Hepatocyte (in vitro differentiated cells): ENCODE measurements around the gene SEC24D. TPM values are rescaled to one million over a fixed set of nuclear protein-coding genes. Genes with fewer than 3 reads are reported as not detected.

Source experiments
- DNase-seq: peaks from one replicate; pipeline ENCODE4 v3.0.0-alpha.2; 2016; ENCODE audit warnings: low spot score
- H2AFZ ChIP-seq: fragments of 200-600 bp; sonication (generic); 2 replicates; pipeline ENCODE4 v1.6.0; 2016; ENCODE audit warnings: antibody characterized with exemption, mild to moderate bottlenecking
- H3K27ac ChIP-seq: fragments of 200-600 bp; sonication (generic); 2 replicates; pipeline ENCODE4 v1.5.1; 2016; ENCODE audit warnings: mild to moderate bottlenecking
- H3K27me3 ChIP-seq: fragments of 200-600 bp; sonication (generic); 2 replicates; pipeline ENCODE4 v1.6.1; 2016
- H3K36me3 ChIP-seq: fragments of 200-600 bp; sonication (generic); replicated peaks from 2 replicates; pipeline ENCODE4 v1.5.1; 2016; ENCODE audit warnings: low read depth; ENCODE audit not compliant: insufficient read depth
- H3K4me1 ChIP-seq: fragments of 200-600 bp; sonication (generic); 2 replicates; pipeline ENCODE4 v1.5.1; 2016; ENCODE audit warnings: mild to moderate bottlenecking, moderate library complexity; ENCODE audit not compliant: insufficient read depth
- H3K4me2 ChIP-seq: fragments of 200-600 bp; sonication (generic); 2 replicates; pipeline ENCODE4 v1.6.0; 2016
- H3K4me3 ChIP-seq: fragments of 200-600 bp; sonication (generic); 2 replicates; pipeline ENCODE4 v1.5.1; 2016; ENCODE audit warnings: mild to moderate bottlenecking
- H3K79me2 ChIP-seq: fragments of 200-600 bp; sonication (generic); 2 replicates; pipeline ENCODE4 v1.6.0; 2017; ENCODE audit warnings: mild to moderate bottlenecking
- H3K9me2 ChIP-seq: fragments of 200-600 bp; sonication (generic); replicated peaks from 2 replicates; pipeline ENCODE4 v1.6.0; 2017; ENCODE audit warnings: mild to moderate bottlenecking; ENCODE audit not compliant: insufficient read depth
- H3K9me3 ChIP-seq: fragments of 200-600 bp; sonication (generic); 2 replicates; pipeline ENCODE4 v1.5.1; 2016; ENCODE audit warnings: low read depth, mild to moderate bottlenecking
- H4K20me1 ChIP-seq: fragments of 200-600 bp; sonication (generic); 2 replicates; pipeline ENCODE4 v1.6.0; 2016; ENCODE audit warnings: mild to moderate bottlenecking; ENCODE audit not compliant: insufficient read depth, poor library complexity, severe bottlenecking
- CTCF ChIP-seq: fragments of 200-600 bp; sonication (generic); IDR thresholded peaks from 2 replicates; pipeline ENCODE4 v1.5.1; 2016; ENCODE audit warnings: antibody characterized with exemption, mild to moderate bottlenecking; ENCODE audit not compliant: poor library complexity
- EZH2 ChIP-seq: fragments of 200-600 bp; sonication (generic); IDR thresholded peaks from 2 replicates; pipeline ENCODE4 v1.6.1; 2016; ENCODE audit warnings: antibody characterized with exemption, mild to moderate bottlenecking, borderline replicate concordance
- EZH2phosphoT487 ChIP-seq: fragments of 200-600 bp; sonication (generic); IDR thresholded peaks from one replicate; pipeline ENCODE4 v1.6.1; 2018; ENCODE audit warnings: antibody characterized with exemption, mild to moderate bottlenecking, low read depth, moderate library complexity; ENCODE audit not compliant: unreplicated experiment, severe bottlenecking
- WGBS: methylation state at CpG from one replicate; pipeline ENCODE4 v1.1.6; 2016; ENCODE audit warnings: low lambda C conversion rate; ENCODE audit errors: missing lambda C conversion rate; 5-methylcytosine and 5-hydroxymethylcytosine counted together
- polyA plus RNA-seq: library from polyadenylated mRNA; unstranded; fragments of >200 nt; fragmentation: Nextera tagmentation; extraction: Ambion mirVana; gene quantifications from 2 replicates; pipeline ENCODE4 v1.2.1, GENCODE V29; 2016
- total RNA-seq: library from RNA; depleted of rRNA; stranded (reverse); fragments of >200 nt; gene quantifications from 2 replicates; pipeline ENCODE4 v1.2.3, GENCODE V29; 2014

Gene SEC24D
- total and polyA plus RNA-seq, 2 experiments from 2014 or later, result 81.9 to 97.4 TPM

- TF ChIP-seq CTCF (no peak), EZH2phosphoT487 (no peak), EZH2 (no peak)
- Histone ChIP-seq H3K9me3 (no peaks in the 10 kb centered on the region), H3K36me3 (peaks cover 6% of the 10 kb centered on the region), H3K4me3 (no peak overlapping the region), H3K27ac (no peak overlapping the region), H3K79me2 (peaks cover 10% of the 10 kb centered on the region), H3K27me3 (no peaks in the 10 kb centered on the region), H3K9me2 (no peaks in the 10 kb centered on the region), H3K4me2 (no peak overlapping the region), H2AFZ (no peak overlapping the region), H4K20me1 (no peaks in the 10 kb centered on the region), H3K4me1 (no peaks in the 10 kb centered on the region)
- 92% methylated on average over 1 of the region's 1 CpG for WGBS
- DNase-seq, result no peak
Measured at GRCh38 chr4:118801895-118802575, 33.9 kb downstream of the SEC24D start.

- Histone ChIP-seq H3K4me2 (no peak overlapping the region), H2AFZ (no peak overlapping the region), H3K36me3 (peaks cover 18% of the 10 kb centered on the region), H3K79me2 (peaks cover 7% of the 10 kb centered on the region), H3K9me2 (no peaks in the 10 kb centered on the region), H3K27ac (no peak overlapping the region), H3K4me3 (no peak overlapping the region), H4K20me1 (no peaks in the 10 kb centered on the region), H3K4me1 (no peaks in the 10 kb centered on the region), H3K9me3 (no peaks in the 10 kb centered on the region), H3K27me3 (no peaks in the 10 kb centered on the region)
- DNase-seq, result no peak
- TF ChIP-seq EZH2 (no peak), CTCF (no peak), EZH2phosphoT487 (no peak)
- 96% methylated on average over 9 of the region's 9 CpGs for WGBS
Measured at GRCh38 chr4:118799231-118799942, 36.5 kb downstream of the SEC24D start.

- H4K20me1 ChIP-seq, result no peaks in the 10 kb centered on the region
- no peak for TF ChIP-seq CTCF
- TF ChIP-seq EZH2, result no peak
- TF ChIP-seq EZH2phosphoT487, result no peak
- no peak overlapping the region for H3K27ac ChIP-seq
Measured at GRCh38 chr4:118798658-118799057, 37.3 kb downstream of the SEC24D start.

More at GRCh38 chr4:118798658-118799057, 37.3 kb downstream of the SEC24D start:
- DNase-seq, result no peak
- no peak overlapping the region for H3K4me3 ChIP-seq
- peaks cover 7% of the 10 kb centered on the region for H3K79me2 ChIP-seq
- no peaks in the 10 kb centered on the region for H3K4me1 ChIP-seq
- H3K36me3 ChIP-seq, result peaks cover 18% of the 10 kb centered on the region
- no peak overlapping the region for H2AFZ ChIP-seq
- H3K27me3 ChIP-seq, result no peaks in the 10 kb centered on the region
- H3K4me2 ChIP-seq, result no peak overlapping the region
- no peaks in the 10 kb centered on the region for H3K9me3 ChIP-seq
- no peaks in the 10 kb centered on the region for H3K9me2 ChIP-seq
- WGBS, result 97% methylated on average over 3 of the region's 3 CpGs
